HFFc6 (cell line): ENCODE results near the gene RNF207. TPM values are rescaled to one million over a fixed set of nuclear protein-coding genes. Genes with fewer than 3 reads are reported as not detected.

ENCODE experiments used
- DNase-seq: peaks from one replicate; pipeline ENCODE4 v3.0.0-alpha.2; 2018
- H3K27ac Mint-ChIP-seq: 2 replicates; pipeline ENCODE4 v1.8.0; 2020; ENCODE audit warnings: mild to moderate bottlenecking, mixed read lengths
- H3K27me3 Mint-ChIP-seq: 2 replicates; pipeline ENCODE4 v1.8.0; 2021; ENCODE audit warnings: mild to moderate bottlenecking, moderate library complexity, mixed read lengths; ENCODE audit not compliant: insufficient read depth
- H3K36me3 Mint-ChIP-seq: 2 replicates; pipeline ENCODE4 v1.8.0; 2021; ENCODE audit warnings: low read depth, mixed read lengths
- H3K4me1 Mint-ChIP-seq: 2 replicates; pipeline ENCODE4 v1.8.0; 2020; ENCODE audit warnings: low read depth, mixed read lengths
- H3K4me3 Mint-ChIP-seq: 2 replicates; pipeline ENCODE4 v1.8.0; 2020; ENCODE audit warnings: mild to moderate bottlenecking, moderate library complexity, mixed read lengths
- H3K9me3 Mint-ChIP-seq: 2 replicates; pipeline ENCODE4 v1.8.0; 2020; ENCODE audit warnings: mild to moderate bottlenecking, mixed read lengths
- CTCF ChIP-seq: fragments of 200-600 bp; sonication (generic); IDR thresholded peaks from 2 replicates; pipeline ENCODE4 v1.5.0; 2021; ENCODE audit warnings: antibody characterized with exemption, mild to moderate bottlenecking
- total RNA-seq, 6 experiments: library from RNA; stranded (reverse); fragmentation: NEBNext Ultra II Directional; extraction: Animal tissue kit (Norgen Biotek cat#: 25700); gene quantifications; 2 replicates in 1 of 6; 3 replicates in 5 of 6; pipeline ENCODE4 v1.2.3, GENCODE V29; 2021

The RNF207 gene
- total RNA-seq, 6 experiments from 2014 or later: 2.0 to 5.2 (median 2.9) TPM

- Mint-ChIP-seq H3K9me3 (no peaks in the 10 kb centered on the region), H3K4me1 (no peaks in the 10 kb centered on the region; the same call in 1 of the 2 replicates), H3K27me3 (peaks cover 10% of the 10 kb centered on the region), H3K36me3 (no peaks in the 10 kb centered on the region), H3K4me3 (no peak overlapping the region), H3K27ac (no peak overlapping the region)
- no peak for DNase-seq
- TF ChIP-seq CTCF: no peak
Measured at GRCh38 chr1:6251681-6252373, 45.9 kb downstream of the RNF207 start.

GRCh38 chr1:6252374-6252710 lies 46.4 kb downstream of the RNF207 start:
- TF ChIP-seq CTCF: no peak
- Mint-ChIP-seq H3K4me1 (no peaks in the 10 kb centered on the region; the same call in 1 of the 2 replicates), H3K36me3 (no peaks in the 10 kb centered on the region), H3K27me3 (peaks cover 13% of the 10 kb centered on the region), H3K4me3 (no peak overlapping the region), H3K9me3 (no peaks in the 10 kb centered on the region), H3K27ac (no peak overlapping the region)
- DNase-seq: no peak

- Mint-ChIP-seq H3K27me3 (peaks cover 12% of the 10 kb centered on the region), H3K36me3 (no peaks in the 10 kb centered on the region), H3K27ac (no peak overlapping the region), H3K9me3 (no peaks in the 10 kb centered on the region), H3K4me1 (no peaks in the 10 kb centered on the region; the same call in 1 of the 2 replicates), H3K4me3 (no peak overlapping the region)
- no peak for DNase-seq
- TF ChIP-seq CTCF: no peak
Measured at GRCh38 chr1:6253380-6253779, 47.5 kb downstream of the RNF207 start.

- H3K36me3 Mint-ChIP-seq: no peaks in the 10 kb centered on the region
- H3K4me3 Mint-ChIP-seq: no peak overlapping the region
- no peaks in the 10 kb centered on the region for H3K9me3 Mint-ChIP-seq
- H3K4me1 Mint-ChIP-seq: no peaks in the 10 kb centered on the region; the same call in 1 of the 2 replicates
- peaks cover 9% of the 10 kb centered on the region for H3K27me3 Mint-ChIP-seq
- no peak for TF ChIP-seq CTCF
- no peak for DNase-seq
- no peak overlapping the region for H3K27ac Mint-ChIP-seq
Measured at GRCh38 chr1:6254691-6255090, 48.8 kb downstream of the RNF207 start.

GRCh38 chr1:6256645-6257044 lies 50.7 kb downstream of the RNF207 start:
- Mint-ChIP-seq H3K4me1 (no peaks in the 10 kb centered on the region; the same call in 1 of the 2 replicates), H3K4me3 (no peak overlapping the region), H3K36me3 (no peaks in the 10 kb centered on the region), H3K27me3 (peaks cover 8% of the 10 kb centered on the region), H3K27ac (no peak overlapping the region), H3K9me3 (no peaks in the 10 kb centered on the region)
- no peak for DNase-seq
- no peak for TF ChIP-seq CTCF
